H54 (cell line): ENCODE measurements around the gene ROCK1.

Experiments used
- DNase-seq: peaks from one replicate; pipeline ENCODE4 v3.0.0; 2011; ENCODE audit warnings: low spot score, mixed read lengths; ENCODE audit not compliant: insufficient read length
- FAIRE-seq: peaks from 3 replicates; lab custom pipeline; 2011; peaks lifted over from hg19 to GRCh38; lab: Jason Lieb, UNC
- POLR2A ChIP-seq: IDR thresholded peaks from 2 replicates; pipeline ENCODE4 v1.6.1; 2011; ENCODE audit warnings: low read depth, mild to moderate bottlenecking, low read length

Gene ROCK1

DNA sequence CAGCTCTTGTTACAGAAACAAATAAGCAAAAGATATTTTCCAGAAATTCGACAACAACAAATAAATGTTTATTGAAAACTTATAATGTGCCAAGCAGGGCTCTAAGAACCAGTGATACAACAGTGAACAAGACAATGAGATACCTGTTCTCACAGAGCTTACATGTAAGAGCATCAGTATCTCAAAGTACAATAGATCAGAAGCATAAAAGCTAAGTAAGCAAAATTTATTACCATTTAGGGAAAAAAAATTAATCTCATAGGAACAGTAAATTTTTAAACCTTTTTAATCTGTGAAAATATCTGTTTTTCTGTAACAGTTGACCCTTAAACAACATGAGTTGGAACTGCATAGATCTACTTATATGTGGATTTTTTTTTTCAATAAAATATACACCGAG is 20.9 kb downstream of the ROCK1 start:
- no peak for TF ChIP-seq POLR2A
- FAIRE-seq (no peak), DNase-seq (no peak)

DNA sequence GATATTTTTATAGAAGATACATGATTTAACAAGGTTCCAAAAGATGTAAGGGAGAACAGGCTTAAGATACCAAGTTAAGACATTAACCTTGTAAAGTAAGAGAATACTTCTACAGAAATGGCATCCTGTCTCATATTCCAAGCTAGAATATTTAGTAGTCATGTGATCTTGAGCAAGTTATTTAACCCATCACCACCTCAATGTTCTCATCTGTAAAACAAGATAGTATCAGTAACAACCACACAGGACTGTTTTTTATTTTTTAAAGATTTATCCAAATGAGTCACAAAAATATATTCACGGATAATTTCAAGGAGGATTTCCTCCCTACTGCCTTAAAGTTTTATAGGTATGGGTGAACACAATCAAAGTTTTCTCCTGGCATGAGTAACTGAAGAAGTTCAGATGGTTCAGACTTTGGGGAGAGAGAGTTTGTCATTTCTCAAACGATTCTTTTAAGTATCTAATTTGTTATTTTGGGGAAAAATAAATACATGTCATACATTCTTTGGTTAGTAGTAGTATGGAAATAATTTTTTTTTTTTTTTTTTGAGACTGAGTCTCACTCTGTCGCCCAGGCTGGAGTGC is 25.9 kb downstream of the ROCK1 start:
- FAIRE-seq (no peak), DNase-seq (no peak)
- no peak for TF ChIP-seq POLR2A

DNA sequence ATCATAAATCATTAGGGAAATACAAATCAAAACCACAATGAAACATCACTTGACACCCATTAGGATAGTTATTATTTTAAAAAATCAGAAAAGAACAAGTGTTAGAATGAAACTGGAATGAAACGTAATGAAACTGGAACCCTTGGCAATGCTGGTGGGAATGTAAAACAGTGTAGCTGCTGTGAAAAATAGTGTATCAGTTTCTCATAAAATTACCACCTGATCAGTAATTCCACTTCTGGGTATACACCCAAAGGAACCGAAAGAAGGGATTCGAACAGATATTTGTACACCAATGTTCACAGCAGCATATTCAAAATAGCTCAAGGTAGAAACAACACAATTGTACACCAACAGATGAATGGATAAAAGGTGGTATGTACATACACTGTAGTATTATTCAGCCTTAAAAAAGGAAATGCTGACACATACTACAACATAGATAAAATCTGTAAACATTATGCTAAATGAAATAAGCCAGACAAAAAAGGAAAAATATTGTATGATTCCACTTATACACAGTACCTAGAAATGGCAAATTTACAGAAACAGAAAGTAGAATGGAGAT is 27.0 kb downstream of the ROCK1 start:
- TF ChIP-seq POLR2A: no peak
- DNase-seq (no peak), FAIRE-seq (no peak)

DNA sequence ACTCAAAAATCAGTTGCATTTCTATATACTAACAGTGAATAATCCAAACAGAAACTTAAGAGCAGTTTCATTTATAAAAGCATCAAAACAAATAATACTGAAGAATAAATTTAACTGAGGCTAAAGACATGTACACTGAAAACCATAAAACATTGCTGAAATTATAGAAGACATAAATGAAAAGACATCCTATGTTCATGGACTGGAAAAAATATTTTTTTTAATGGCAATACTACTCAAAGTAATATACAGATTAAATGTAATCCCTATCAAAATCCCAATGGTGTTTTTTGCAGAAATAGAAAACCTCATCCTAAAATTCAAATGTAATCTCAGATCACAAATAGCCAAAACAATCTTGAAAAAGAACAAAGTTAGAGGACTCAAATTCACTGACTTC is 28.6 kb downstream of the ROCK1 start:
- TF ChIP-seq POLR2A: no peak
- no peak for DNase-seq
- FAIRE-seq: no peak

DNA sequence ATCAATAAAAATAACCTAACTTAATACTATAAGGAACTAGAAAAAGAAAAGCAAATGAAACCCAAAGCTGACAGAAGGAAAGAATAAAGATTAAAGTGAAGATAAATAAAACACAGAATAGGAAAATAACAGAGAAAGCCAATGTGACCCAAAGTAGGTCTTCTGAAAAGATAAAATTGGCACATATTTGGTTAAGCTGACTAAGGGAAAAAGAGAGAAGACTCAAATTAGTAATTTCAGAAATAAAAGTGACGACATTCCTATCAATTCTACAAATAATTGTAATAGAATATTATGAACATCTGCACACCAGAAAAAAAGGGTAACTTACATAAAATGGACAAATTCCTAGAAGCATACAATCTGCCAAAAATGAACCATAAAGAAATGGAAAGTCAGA is 30.2 kb downstream of the ROCK1 start:
- TF ChIP-seq POLR2A: no peak
- DNase-seq (no peak), FAIRE-seq (no peak)

DNA sequence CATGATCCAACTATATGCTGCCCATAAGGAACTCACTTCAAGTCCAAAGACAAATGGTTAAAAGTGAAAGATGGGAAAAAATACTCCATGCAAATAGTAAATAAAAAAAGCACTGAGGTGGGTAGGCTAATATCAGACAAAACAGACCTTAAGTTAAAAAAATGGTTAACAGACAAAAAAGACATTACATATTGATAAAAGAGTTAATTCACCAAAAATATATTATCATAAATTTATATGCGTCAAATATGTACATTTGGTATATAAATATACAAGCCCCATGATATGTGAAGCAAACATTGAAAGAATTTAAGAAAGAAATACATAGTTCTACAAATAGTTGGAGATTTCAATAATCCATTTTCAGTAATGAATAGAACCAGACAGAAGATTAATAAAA is 31.0 kb downstream of the ROCK1 start:
- TF ChIP-seq POLR2A: no peak

DNA sequence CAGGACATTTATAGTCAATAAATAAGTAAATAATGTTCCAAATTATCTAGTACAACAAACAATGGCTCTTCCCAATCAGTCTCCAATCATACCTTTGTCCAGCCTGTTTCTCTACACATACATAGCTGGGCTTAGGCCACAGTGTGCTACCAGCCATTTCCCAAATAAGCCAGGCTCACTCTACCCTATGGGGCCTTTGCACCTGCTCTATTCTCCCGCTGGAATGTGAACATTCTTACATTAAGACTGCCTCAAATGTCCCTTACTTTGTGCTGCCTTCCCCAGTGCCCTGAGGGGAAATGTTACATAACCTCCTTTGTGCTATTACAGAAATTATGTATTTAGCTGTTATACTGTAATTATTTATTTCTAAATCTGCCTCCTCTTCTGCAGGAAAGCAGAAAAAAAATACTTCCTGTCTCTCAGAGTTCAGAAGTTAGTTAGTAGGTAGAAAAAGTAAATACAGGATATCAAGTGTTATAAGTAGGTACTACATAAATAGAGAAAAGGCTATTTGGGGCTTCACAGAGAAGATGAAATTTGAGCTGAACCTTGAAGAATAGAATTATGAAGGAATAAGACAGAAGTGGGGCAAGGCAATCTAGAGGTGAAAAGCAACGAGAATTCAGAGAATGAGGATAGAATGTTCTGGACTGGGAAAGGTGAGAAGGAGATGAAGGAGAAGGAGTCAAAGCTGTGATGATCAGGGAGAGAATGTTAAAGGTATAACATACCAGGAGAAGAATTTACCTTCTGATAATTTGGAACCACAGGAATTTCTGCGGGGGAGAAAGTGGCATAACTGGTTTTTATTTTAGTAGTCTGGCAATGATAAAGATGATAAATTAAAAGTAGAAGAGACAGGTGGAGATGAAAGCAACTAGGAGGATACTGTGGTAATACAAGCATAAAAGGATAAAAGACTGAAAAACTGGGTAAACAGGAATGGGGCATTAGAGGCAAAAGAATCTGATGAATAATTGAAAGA is 37.0 kb downstream of the ROCK1 start:
- FAIRE-seq (no peak), DNase-seq (no peak)

More for the DNA sequence above, 31.0 kb downstream of the ROCK1 start:
- DNase-seq (no peak), FAIRE-seq (no peak)

DNA sequence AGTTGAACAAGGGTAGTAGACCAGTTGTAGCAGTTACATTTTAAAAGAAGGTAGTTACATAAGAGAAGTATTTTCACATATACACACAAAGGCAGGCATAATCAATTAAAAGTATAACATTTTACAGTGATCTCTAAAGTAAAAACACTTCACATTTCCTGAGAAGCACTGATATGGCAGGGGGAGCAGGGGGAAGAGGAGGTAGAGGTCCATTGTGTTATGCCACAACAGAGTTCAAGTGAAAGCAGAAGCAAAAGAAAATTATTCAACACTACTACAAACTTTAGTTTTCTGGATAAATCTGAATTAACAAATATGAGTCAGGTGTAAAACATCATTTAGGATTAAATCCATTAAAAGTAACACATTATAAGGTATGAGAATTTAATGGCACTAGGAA is 38.4 kb downstream of the ROCK1 start:
- DNase-seq (no peak), FAIRE-seq (no peak)
- TF ChIP-seq POLR2A: no peak

More for the DNA sequence above, 37.0 kb downstream of the ROCK1 start:
- no peak for TF ChIP-seq POLR2A

DNA sequence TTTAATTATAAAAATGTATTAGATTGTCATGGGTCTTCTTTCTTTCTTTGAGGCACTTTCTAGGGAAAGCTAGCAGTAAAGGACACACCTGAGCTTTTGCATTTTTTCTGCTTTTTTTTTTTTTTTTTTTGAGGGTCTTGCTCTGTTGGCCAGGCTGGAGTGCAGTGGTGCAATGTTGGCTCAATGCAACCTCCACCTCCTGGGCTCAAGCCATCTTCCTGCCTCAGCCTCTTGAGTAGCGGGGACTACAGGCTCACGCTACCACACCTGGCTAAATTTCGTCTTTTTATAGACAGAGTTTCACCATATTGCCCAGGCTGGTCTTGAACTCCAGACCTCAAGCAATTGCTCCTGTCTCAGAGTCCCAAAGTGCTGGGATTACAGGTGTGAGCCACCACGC is 40.5 kb downstream of the ROCK1 start:
- no peak for TF ChIP-seq POLR2A
- no peak for FAIRE-seq

DNA sequence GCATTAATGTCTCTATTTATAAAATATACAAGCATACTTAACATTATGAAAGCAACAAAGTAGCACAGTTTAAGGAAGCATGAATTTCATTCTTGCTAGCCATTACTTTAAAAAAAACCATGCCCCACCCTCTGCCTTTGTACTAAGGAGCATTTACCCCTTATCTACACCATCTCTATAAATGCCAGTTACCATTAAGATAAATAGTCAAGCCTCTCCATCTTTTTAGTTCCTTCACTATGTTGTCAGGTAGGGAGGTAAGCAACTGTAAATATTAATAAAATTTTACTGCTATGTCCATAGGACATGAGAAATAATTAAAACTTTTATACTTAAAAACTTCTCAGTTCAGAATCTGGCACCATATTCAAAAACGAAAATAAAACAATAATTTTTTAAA is 42.1 kb downstream of the ROCK1 start:
- no peak for TF ChIP-seq POLR2A
- no peak for DNase-seq
- FAIRE-seq: no peak

More for the DNA sequence above, 40.5 kb downstream of the ROCK1 start:
- DNase-seq: no peak

DNA sequence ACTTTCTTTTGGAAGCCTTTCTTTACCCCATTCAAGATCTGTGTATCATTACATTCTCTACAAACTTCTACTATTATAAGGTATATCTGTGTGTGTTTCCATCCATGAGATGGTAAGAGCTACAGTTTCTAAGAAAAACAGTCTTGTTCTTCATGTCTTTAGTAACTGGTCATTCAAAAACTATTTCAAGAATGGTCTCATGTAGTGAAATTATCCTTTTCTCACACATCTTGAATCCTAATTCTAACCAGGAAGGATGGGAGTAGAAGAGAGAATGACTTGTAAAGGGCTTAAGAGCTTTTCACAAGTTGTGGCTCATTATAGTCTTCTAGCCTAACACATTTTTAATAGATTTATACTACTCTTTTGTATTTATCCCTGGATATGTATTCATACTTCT is 47.3 kb downstream of the ROCK1 start:
- FAIRE-seq (no peak), DNase-seq (no peak)
- TF ChIP-seq POLR2A: no peak

DNA sequence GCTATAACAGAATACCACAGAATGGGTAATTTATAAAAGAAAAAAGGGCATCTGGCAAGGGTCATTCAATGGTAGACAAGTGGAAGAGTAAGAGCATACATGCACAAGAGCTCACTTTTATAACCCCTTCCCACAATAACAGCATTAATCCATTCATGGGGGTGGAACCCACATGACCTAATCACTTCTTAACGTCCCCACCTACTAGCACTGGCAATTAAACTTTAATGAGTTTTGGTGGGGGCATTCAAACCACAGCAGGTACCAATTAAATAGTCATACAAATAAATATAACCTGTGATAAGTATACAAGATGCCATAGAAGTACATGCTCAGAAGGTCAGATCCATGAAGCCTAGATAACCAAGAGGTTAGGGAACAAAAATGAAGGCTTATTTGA is 48.6 kb downstream of the ROCK1 start:
- no peak for FAIRE-seq
- DNase-seq: no peak
- no peak for TF ChIP-seq POLR2A

DNA sequence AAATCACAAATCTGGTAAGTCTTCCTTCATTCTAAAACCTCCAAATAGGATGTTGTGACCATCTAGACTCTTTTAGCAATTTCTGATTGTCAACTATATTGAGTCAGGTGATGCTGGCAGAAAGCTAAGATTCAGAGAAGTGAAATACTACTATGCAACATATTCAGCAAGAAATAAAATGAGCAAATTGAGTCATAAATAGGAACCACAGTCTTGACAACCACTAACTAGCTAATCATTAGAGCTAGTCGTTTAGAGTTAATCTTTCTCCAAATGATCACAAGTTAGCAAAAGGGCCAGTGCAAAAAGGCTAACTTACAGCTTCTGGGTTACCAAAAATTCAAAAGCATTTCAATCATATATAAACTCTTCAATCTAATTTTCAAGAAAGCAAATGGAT is 54.5 kb downstream of the ROCK1 start:
- FAIRE-seq: no peak
- TF ChIP-seq POLR2A: no peak
- no peak for DNase-seq

DNA sequence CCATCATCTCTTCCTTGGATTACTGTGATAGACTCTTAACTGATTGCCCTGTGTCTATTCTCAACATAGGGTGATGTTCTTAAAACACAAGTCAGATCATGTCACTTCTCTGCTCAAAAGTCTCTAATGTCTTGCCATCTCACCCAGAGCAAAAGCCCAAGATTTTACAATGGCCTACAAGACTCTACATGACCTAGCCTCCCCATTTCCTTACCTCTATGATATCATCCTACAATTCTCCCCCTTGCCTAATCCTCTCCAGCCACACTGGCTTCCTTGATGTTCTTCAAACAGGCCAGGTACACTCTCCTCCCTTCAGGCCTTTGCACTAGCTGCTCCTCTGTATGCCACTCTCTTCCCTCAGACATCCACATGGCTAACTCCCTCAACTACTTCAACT is 55.1 kb downstream of the ROCK1 start:
- no peak for TF ChIP-seq POLR2A
- DNase-seq (no peak), FAIRE-seq (no peak)
